Lung (tissue), 12 donors: Measurements from ENCODE around the gene TMPRSS12. TPM values are rescaled to one million over a fixed set of nuclear protein-coding genes. Genes with fewer than 3 reads are reported as not detected.
"Not testable (repeated sequence)": the region's sequence is repeated elsewhere in the genome, so short reads cannot be mapped to it uniquely, and the experiment has no call there.

ENCODE experiments used
- ATAC-seq: fragments of 200-7000 bp; cut with Tn5 transposase; one replicate; pipeline ENCODE4 v1.9.1; 2020; ENCODE audit warnings: moderate number of reproducible peaks; ENCODE audit not compliant: insufficient read depth, low FRiP score
- DNase-seq, 3 donors: peaks; one replicate each; pipeline ENCODE4 v3.0.0-alpha.2; 2013 to 2017
- H3K27ac ChIP-seq, 2 donors: one replicate each; pipeline ENCODE4 v1.5.1; 2013; ENCODE audit warnings: mild to moderate bottlenecking in 2 of 2, moderate library complexity in 2 of 2, control low read depth in 1 of 2, inconsistent platforms in 1 of 2, low read depth in 1 of 2, low read length in 1 of 2
- H3K27me3 ChIP-seq, 3 donors: one replicate each; pipeline ENCODE4 v1.5.1; 2013; ENCODE audit warnings: low read length in 2 of 3; ENCODE audit not compliant: control insufficient read depth in 3 of 3, insufficient read depth in 3 of 3
- H3K36me3 ChIP-seq, 4 donors: one replicate each; pipeline ENCODE4 v1.5.1; 2013; ENCODE audit warnings: low read length in 4 of 4, mild to moderate bottlenecking in 1 of 4, moderate library complexity in 1 of 4; ENCODE audit not compliant: control insufficient read depth in 4 of 4, insufficient read depth in 4 of 4
- H3K4me1 ChIP-seq, 5 donors: one replicate each; pipeline ENCODE4 v1.5.1; 2013; ENCODE audit warnings: low read length in 5 of 5, mild to moderate bottlenecking in 2 of 5, moderate library complexity in 1 of 5; ENCODE audit not compliant: control insufficient read depth in 5 of 5, insufficient read depth in 5 of 5
- H3K4me3 ChIP-seq: one replicate; pipeline ENCODE4 v1.5.1; 2013; ENCODE audit warnings: mild to moderate bottlenecking, control low read depth, moderate library complexity
- H3K9ac ChIP-seq, 2 donors: one replicate each; pipeline ENCODE4 v1.5.1; 2013; ENCODE audit warnings: low read length in 2 of 2, control low read depth in 1 of 2; ENCODE audit not compliant: insufficient read depth in 1 of 2
- H3K9me3 ChIP-seq, 4 donors: one replicate each; pipeline ENCODE4 v1.5.1; 2013; ENCODE audit warnings: low read length in 3 of 4, mild to moderate bottlenecking in 1 of 4, moderate library complexity in 1 of 4; ENCODE audit not compliant: control insufficient read depth in 4 of 4, insufficient read depth in 3 of 4
- CTCF ChIP-seq: IDR thresholded peaks from 2 replicates; pipeline ENCODE4 v1.5.1; 2012; ENCODE audit warnings: mild to moderate bottlenecking; ENCODE audit errors: control extremely low read depth, extremely low read depth
- WGBS, 2 donors: extraction: QIAGEN DNeasy Blood & Tissue Kit; methylation state at CpG; one replicate each; pipeline ENCODE4 v1.1.7; 2013; 5-methylcytosine and 5-hydroxymethylcytosine counted together
- polyA plus RNA-seq, 2 donors: library from polyadenylated mRNA; stranded (reverse); fragments of 200-250 nt; gene quantifications; one replicate each; pipeline ENCODE4 v1.2.1, GENCODE V29; 2013
- total RNA-seq, 2 donors: library from RNA; depleted of rRNA in 1 of 2; stranded (reverse); fragments of >200 nt in 1 of 2; gene quantifications; one replicate each; pipeline ENCODE4 v1.2.1, GENCODE V29; 2014 to 2021
- donor health status: control.
- donor health status: control.
- donor health status: Bipolar disorder and iron deficiency.
- donor health status: healthy.
- donor health status: DM: yes; HTN: yes; CAD: no.

Gene TMPRSS12
- total and polyA plus RNA-seq, 4 donors: not detected

GRCh38 chr12:50927766-50928224 lies 85.1 kb downstream of the TMPRSS12 start:
- WGBS, 2 donors: 74 to 85% methylated on average over 6 of the region's 6 CpGs
- peaks cover 0 to 12% (median 1%) of the 10 kb centered on the region in 4 donors for H3K36me3 ChIP-seq
- ATAC-seq (no peak), DNase-seq (no peak)
- no peaks in the 10 kb centered on the region for H3K9me3 ChIP-seq
- no peak overlapping the region for H3K27ac ChIP-seq
- no peaks in the 10 kb centered on the region for H3K27me3 ChIP-seq
- H3K9ac ChIP-seq: peak overlapping the region in 1 of 2 donors; percentile 73
- H3K4me1 ChIP-seq: peaks cover 3 to 43% (median 7%) of the 10 kb centered on the region in 5 donors
- no peak overlapping the region for H3K4me3 ChIP-seq
- TF ChIP-seq CTCF: no peak

GRCh38 chr12:50928392-50928791 lies 85.7 kb downstream of the TMPRSS12 start:
- TF ChIP-seq CTCF: no peak
- peaks cover 0 to 37% (median 8%) of the 10 kb centered on the region in 5 donors for H3K4me1 ChIP-seq
- peaks cover 0 to 12% (median 1%) of the 10 kb centered on the region in 4 donors for H3K36me3 ChIP-seq
- WGBS, 2 donors: 39 to 53% methylated on average over 3 of the region's 3 CpGs
- no peaks in the 10 kb centered on the region for H3K27me3 ChIP-seq
- no peak for DNase-seq
- H3K4me3 ChIP-seq: no peak overlapping the region
- H3K9me3 ChIP-seq: no peaks in the 10 kb centered on the region
- no peak for ATAC-seq
- no peak overlapping the region for H3K27ac ChIP-seq
- H3K9ac ChIP-seq: peak overlapping the region in 1 of 2 donors; percentile 44

- DNase-seq: no peak
- Histone ChIP-seq H3K4me1 (peaks cover 3 to 35% (median 12%) of the 10 kb centered on the region in 5 donors), H3K27ac (no peak overlapping the region), H3K9ac (no peak overlapping the region), H3K4me3 (no peak overlapping the region), H3K36me3 (peaks cover 0 to 20% (median 3%) of the 10 kb centered on the region in 4 donors), H3K27me3 (no peaks in the 10 kb centered on the region), H3K9me3 (no peaks in the 10 kb centered on the region)
- no peak for ATAC-seq
- TF ChIP-seq CTCF: no peak
- 87 to 95% methylated on average over 3 of the region's 3 CpGs for WGBS, 2 donors
Observed at GRCh38 chr12:50929831-50930230, 87.1 kb downstream of the TMPRSS12 start.

- H3K27ac ChIP-seq: peak overlapping the region in 1 of 2 donors; percentile 67
- peaks cover 0 to 20% (median 3%) of the 10 kb centered on the region in 4 donors for H3K36me3 ChIP-seq
- DNase-seq, H3K27me3 ChIP-seq, H3K9me3 ChIP-seq, ATAC-seq, H3K9ac ChIP-seq, H3K4me3 ChIP-seq: not testable (repeated sequence)
- WGBS, 2 donors: 87 to 89% methylated on average over 12 of the region's 12 CpGs
- peaks cover 5 to 41% (median 12%) of the 10 kb centered on the region in 5 donors for H3K4me1 ChIP-seq
Observed at GRCh38 chr12:50930477-50930876, 87.8 kb downstream of the TMPRSS12 start.
